Hindlimb muscle (tissue), 1 donor: ENCODE measurements around the gene LRPAP1. TPM values are rescaled to one million over a fixed set of nuclear protein-coding genes. Genes with fewer than 3 reads are reported as not detected.
"Not testable (repeated sequence)": the region's sequence is repeated elsewhere in the genome, so short reads cannot be mapped to it uniquely, and the experiment has no call there.

ENCODE experiments used
- DNase-seq: peaks from one replicate; pipeline ENCODE4 v3.0.0-alpha.2; 2013
- polyA plus RNA-seq: library from polyadenylated mRNA; unstranded; fragments of 120-200 nt; gene quantifications from one replicate; pipeline ENCODE4 v1.2.1, GENCODE V29; 2013; ENCODE audit not compliant: insufficient read length

Gene LRPAP1
- polyA plus RNA-seq: 73.9 TPM

GRCh38 chr4:3531879-3532750 lies at the start of gene LRPAP1:
LRPAP1 (minus strand) TSS chr4:3532422; CDS start chr4:3532412, 10 bp downstream.
- DNase-seq: peak; percentile 92

- DNase-seq: not testable (repeated sequence)
Observed at GRCh38 chr4:3581334-3582090, 49.3 kb upstream of the LRPAP1 start.

DNA sequence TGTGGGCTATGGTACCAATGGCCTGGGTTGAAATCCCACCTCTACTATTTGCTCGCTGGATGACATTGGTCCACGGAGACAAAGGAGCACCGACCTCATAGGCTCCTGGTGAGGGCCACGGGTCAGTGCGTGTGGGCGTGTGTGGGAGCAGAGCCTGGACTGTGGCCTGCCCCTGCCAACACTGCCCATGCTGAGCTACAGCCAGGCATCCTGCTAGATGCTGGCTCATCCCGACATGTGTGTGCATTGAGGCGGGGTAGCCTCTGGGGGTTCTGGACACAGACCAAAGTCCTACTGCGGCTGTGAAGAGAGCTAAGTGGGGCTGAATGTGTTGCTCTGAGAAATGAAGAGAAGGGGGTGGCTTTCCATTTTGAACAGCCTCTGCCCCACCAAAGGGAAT lies 48.6 kb upstream of the LRPAP1 start:
- DNase-seq: not testable (repeated sequence)

DNA sequence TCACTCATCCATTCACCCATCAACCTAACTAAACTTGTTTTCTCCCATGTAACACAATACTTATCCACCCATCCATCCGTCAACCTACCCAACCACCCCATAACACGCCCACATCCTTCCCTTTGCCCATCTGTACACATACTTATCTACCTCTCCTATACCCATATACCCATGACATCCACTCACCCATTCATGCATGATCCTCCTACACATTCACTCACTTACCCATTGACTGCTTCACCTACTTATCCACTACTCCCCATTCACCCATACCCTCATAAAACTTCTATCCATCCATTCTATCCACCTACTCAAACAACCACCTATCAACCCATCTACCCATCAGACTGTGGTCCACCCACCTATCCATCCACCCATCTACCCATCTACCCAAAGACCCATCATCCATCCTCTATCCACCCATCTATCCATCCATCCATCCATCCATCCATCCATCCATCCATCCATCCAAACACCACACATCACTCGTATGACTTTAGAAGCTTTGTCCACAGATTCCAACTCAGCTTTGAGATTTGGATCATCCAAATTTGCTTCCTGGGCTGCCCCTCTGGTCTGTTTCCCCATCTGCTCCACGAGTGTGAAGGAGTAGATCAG lies 46.4 kb upstream of the LRPAP1 start:
- DNase-seq: not testable (repeated sequence)

- not testable (repeated sequence) for DNase-seq
Observed at GRCh38 chr4:3578052-3578451, 45.8 kb upstream of the LRPAP1 start.

GRCh38 chr4:3577208-3577892 lies 45.1 kb upstream of the LRPAP1 start:
- not testable (repeated sequence) for DNase-seq

DNA sequence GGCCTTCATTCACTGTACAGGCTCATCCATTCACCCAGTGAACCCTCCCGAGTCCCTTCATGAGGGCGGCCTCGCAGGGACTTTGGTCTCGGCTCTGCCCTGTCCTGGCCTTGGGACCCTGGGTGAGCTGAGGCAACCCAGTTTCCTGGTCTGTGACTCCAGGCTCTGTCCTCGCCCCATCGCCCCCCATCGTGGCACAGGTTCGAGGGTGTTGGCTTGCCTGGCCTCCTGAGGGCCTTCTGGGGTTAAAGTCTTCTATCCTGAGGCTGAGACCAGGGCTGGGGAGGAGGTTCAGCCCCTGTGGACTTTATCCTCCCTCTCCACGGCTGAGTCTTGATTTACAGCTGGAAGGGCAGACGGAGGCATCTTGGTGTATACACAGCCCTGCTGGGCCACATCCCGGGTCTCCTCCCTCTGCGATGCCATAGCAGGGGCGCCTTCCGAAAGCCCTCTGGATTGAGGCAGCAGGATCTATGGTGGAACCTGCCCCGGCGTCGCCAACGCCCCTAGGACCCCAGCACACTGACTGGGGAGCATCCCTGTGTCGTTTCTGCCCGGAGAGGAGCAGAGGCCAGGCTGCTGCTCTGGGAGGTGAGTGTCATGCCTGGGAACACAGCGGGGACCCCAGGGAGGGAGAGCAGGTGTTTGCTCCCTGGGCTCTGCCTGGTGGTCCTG lies 44.4 kb upstream of the LRPAP1 start:
- not testable (repeated sequence) for DNase-seq

DNA sequence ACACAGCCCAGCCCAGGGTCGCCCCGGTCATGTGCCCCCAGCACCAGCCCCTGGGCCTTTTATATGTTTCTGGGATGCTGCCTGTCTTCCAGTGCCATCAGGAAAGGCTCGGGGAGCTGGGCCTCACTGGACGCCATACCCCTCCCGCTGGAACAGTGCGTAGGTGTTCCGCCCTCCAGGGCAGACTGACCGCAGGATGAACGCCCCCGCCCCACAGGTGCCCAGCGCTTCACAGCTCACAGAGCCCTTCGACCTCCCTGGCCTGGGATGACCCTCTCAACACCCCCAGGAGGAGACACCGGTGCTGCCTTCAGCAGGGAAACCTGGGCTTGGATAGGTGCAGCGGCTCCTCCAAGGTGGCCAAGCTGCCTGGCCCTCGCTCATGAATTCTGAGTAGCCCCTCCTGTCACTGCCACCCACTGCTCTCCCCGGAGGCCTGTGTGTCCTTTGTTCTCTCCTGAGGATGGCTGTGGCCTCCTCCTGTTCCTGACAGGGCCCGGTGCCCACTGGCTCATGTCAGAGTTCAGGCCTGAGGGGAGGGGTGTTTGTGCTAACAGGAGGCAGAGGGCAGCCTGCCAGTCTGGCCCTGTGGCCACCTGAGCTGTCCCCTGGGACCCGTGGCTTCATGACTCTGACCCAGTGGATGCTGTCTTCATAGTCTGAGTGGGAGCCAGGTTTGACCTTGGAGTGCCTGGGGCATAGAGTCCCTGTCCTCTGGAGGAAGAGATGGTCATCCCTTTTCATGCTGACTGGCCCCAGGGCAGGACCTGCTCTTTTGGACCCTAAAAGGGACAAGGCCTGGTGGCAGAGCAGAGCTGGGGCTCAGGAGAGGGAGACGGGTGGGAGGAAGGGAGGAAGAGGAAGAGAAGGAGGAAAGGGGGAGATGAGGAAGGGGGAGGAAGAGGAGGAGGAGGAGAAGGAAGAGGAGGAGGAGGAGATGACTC lies 43.5 kb upstream of the LRPAP1 start:
- not testable (repeated sequence) for DNase-seq

DNA sequence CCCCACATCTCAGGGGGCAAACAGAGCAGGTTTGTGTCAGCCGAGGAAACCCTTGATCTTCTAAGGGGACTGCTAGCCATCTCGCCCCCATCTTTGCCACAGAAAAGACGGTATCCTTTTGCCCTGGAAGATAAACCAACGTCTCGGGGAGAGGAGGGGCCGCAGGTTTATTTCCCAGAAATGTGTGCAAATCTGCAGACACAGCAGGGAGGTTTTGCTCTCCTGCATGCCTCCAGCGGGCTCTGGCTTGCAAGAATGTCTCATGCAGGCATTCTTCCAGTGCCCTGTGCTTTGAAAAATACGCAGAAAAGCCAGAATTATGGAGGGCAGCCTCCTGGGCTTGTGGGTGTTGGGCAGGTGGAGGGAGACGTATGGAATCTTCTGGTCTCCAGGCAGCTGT lies 42.6 kb upstream of the LRPAP1 start:
- not testable (repeated sequence) for DNase-seq

DNA sequence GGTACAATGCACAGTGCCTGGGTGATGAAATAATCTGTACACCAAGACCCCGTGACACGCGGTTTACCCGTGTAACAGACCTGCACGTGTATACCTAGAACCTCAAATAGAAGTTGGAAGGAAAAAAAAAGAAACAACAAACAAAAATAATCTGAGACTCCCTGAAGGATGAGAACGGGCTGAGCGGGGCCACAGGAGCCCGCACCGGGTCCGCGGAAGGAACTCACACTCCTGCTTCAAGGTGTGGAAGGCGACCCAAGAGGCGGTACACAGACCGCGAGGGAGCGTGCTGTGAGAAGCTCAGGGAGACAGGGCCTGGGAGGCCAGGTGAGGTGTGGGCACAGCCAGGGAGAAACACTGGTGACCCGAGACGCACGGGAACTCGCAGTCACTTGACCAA lies 42.1 kb upstream of the LRPAP1 start:
- DNase-seq: not testable (repeated sequence)

GRCh38 chr4:3573131-3573530 lies 40.9 kb upstream of the LRPAP1 start:
- no peak for DNase-seq

GRCh38 chr4:3572363-3572762 lies 40.1 kb upstream of the LRPAP1 start:
- no peak for DNase-seq

DNA sequence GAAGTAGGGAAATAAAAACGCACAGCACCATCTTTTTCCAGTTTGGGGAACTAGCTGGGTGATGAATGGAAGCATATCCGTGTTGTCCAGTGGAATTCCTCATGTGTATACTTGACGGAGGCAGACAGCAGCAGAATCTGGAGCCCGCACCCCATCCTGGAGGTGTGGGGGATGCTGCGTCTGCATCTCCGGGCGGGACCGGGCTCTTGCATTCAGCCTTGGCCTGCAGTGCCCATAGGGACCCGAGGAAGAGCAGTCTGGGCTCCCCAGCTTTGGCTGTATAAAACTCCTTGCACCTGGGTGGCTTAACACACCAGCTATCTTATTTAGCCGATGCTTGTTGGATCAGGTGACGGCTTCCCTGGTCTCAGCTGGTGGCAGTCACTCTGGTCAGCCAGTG lies 39.7 kb upstream of the LRPAP1 start:
- DNase-seq: no peak

DNA sequence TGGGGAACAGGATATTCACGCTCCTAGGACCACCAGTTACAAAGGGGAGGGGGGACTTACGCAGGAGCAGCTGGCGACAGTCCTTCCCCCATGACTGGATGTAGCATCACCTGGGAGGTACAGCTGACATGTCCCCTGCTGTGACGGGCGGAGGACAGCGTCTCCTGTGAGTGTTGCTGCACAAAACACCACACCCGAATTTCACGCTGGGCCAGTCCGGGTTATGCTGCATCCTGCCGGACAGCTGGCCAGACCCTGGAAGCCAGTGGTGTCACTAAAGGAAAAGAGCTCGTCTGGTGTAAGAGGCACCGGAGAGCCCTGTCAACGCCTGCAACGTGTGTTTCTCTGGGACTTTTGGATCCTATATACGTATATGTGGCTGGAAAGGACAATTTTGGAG lies 38.7 kb upstream of the LRPAP1 start:
- not testable (repeated sequence) for DNase-seq

- DNase-seq: not testable (repeated sequence)
Observed at GRCh38 chr4:3569611-3570010, 37.4 kb upstream of the LRPAP1 start.

- not testable (repeated sequence) for DNase-seq
Observed at GRCh38 chr4:3566701-3567100, 34.5 kb upstream of the LRPAP1 start.

DNA sequence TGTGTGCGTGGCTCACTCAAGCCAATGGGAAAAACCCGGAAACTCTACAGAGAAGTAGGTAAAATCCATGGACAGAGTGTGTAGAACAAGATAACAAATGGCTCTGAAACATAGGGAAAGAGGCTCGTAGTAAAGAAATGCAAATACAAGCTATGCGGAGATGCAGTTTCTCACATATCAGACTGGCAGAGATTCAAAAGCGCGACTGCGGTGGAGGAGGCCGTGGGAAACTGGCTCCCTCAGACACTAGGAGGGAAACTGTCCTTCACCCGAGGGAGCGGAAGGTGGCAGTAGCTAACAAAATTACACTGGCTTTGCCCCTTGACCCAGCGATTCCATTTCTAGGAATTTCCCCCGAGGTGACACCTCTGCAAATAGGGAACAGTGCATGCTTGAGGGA lies 34.1 kb upstream of the LRPAP1 start:
- peak; percentile 8 for DNase-seq

DNA sequence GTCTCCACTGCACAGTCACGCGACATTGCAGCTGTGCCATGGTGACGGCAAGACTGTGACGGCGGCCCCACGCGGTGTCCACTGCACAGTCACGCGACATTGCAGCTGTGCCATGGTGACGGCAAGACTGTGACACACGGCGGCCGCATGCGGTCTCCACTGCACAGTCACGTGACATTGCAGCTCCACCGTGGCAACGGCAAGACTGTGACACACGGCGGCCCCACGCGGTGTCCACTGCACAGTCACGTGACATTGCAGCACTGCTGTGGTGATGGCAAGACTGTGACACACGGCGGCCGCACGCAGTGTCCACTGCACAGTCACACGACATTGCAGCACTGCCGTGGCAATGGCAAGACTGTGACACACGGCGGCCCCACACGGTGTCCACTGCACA lies 32.7 kb upstream of the LRPAP1 start:
- not testable (repeated sequence) for DNase-seq

GRCh38 chr4:3563403-3563802 lies 31.2 kb upstream of the LRPAP1 start:
- DNase-seq: no peak

DNA sequence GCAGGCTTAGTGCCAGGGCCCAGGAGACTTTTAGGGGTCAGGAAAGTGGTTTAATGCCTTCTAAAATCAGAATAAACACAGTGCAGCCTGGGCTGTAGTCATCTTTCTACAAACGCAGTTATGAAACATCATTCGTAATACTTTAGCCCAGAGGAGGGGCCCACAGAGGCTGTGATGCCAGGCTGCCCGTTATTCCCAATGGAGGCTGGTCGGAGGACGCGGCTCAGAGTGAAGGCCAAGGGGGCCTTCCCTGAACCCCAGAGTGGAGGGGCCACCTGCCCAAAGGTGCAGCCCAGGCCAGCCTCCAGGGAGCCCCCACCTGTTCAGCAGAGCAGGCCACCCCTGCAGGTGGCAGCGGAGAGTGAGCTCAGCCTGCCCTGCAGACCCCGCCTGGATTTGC lies 29.9 kb upstream of the LRPAP1 start:
- DNase-seq: not testable (repeated sequence)

DNA sequence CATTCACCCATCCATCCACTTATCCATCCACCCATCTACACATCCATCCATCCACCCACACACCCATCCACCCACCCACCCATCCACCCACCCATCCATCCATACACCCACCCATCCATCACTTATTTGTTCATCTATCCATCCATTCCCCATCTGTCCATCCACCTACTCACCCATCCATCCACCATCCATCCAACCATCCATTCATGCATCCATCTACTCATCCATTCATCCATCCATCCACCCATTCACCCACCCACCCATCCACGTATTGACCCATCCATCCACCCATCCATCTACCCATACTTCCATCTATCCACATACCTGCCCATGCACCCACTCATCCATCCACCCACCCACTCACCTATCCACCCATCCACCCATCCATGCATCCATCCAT lies 28.2 kb upstream of the LRPAP1 start:
- DNase-seq: not testable (repeated sequence)
